Measurements from ENCODE around the gene CPNE5. TPM values are rescaled to one million over a fixed set of nuclear protein-coding genes. Genes with fewer than 3 reads are reported as not detected.

The CPNE5 gene
- total and polyA plus RNA-seq, 2 donors (not counting 1 experiment from before 2014, with no cell fraction given) = 0.02 TPM; not detected in 1

DNA sequence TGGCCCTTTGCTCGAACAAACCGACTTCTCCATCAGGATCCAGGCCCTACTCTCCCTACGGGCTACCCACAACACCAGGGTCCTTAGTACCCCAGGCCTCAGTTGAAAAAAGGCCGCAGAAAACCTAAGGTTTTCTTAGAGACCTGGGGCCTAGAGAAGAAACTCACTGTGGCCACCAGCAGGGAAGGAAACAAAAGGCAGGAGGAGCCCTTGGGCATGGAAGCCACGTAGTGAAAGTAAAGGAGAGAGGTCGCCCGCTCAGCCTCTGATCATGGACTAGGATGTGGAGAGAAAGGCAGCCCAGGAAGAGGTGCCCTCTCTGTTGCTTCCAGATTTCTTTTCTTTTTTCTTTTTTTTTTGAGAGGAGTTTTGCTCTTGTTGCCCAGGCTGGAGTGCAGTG is 31.5 kb downstream of the CPNE5 start:
- Histone ChIP-seq H3K4me3 (replicated peaks in 1 of 4; ENCODE audit: control extremely low read depth in 1 of 4, insufficient read depth in 1 of 4, low read depth in 3 of 4, low read length in 4 of 4) (no peak overlapping the region), H4K20me1 (ENCODE audit: control insufficient read depth, extremely low read depth, insufficient read depth, low read length) (no peaks in the 10 kb centered on the region), H3K4me1 (ENCODE audit: control insufficient read depth, extremely low read depth, insufficient read depth, low read length) (no peaks in the 10 kb centered on the region), H3K36me3 (ENCODE audit: control insufficient read depth, insufficient read depth, low read length) (no peaks in the 10 kb centered on the region), H3K79me2 (ENCODE audit: control insufficient read depth, insufficient read depth, low read length) (no peaks in the 10 kb centered on the region), H3K9ac (ENCODE audit: insufficient read depth, low read length) (no peak overlapping the region), H3K27me3 (ENCODE audit: control insufficient read depth, insufficient read depth, low read length) (peaks cover 18% of the 10 kb centered on the region), H3K27ac (ENCODE audit: insufficient read depth, low read length) (no peak overlapping the region), H3K9me3 (ENCODE audit: control insufficient read depth, insufficient read depth, low read depth, low read length) (no peaks in the 10 kb centered on the region), H3K4me2 (ENCODE audit: extremely low read depth, insufficient read depth, low read length) (no peak overlapping the region), H2AFZ (ENCODE audit: low read length) (no peak overlapping the region)
- no peak for DNase-seq (ENCODE audit: low read depth in 2 of 2)
- no peak for TF ChIP-seq EZH2 (IDR thresholded peaks at IDR 0.05; ENCODE audit: low read length, missing control alignments)
- TF ChIP-seq, protein P1, sequence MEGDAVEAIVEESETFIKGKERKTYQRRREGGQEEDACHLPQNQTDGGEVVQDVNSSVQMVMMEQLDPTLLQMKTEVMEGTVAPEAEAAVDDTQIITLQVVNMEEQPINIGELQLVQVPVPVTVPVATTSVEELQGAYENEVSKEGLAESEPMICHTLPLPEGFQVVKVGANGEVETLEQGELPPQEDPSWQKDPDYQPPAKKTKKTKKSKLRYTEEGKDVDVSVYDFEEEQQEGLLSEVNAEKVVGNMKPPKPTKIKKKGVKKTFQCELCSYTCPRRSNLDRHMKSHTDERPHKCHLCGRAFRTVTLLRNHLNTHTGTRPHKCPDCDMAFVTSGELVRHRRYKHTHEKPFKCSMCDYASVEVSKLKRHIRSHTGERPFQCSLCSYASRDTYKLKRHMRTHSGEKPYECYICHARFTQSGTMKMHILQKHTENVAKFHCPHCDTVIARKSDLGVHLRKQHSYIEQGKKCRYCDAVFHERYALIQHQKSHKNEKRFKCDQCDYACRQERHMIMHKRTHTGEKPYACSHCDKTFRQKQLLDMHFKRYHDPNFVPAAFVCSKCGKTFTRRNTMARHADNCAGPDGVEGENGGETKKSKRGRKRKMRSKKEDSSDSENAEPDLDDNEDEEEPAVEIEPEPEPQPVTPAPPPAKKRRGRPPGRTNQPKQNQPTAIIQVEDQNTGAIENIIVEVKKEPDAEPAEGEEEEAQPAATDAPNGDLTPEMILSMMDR (conservative IDR thresholded peaks at IDR 0.05 in 1 of 2, IDR thresholded peaks at IDR 0.05 in 1 of 2; ENCODE audit: low read depth in 1 of 2, low read length in 2 of 2) = no peak

DNA sequence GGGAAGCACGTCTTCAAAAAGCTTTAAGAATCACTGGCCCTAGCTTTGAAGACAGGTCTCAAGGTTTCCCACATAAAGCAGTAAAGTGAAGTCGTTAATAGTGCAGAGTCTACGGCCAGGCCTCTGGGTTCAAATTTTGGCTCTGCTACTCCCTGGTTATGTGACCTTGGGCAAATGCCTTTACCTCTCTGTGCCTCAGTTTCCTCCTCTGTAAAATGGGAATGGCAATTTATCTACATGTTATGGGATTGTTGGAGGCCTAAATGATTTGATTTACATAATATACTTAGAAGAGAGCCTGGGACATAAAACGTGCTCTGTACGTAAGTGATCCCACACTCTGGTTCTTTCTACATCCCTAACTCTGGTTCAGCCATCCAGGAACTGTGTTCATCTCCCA is 32.1 kb downstream of the CPNE5 start:
- TF ChIP-seq EZH2 (IDR thresholded peaks at IDR 0.05; ENCODE audit: low read length, missing control alignments) = no peak
- TF ChIP-seq, protein P1 (conservative IDR thresholded peaks at IDR 0.05 in 1 of 2, IDR thresholded peaks at IDR 0.05 in 1 of 2; ENCODE audit: low read depth in 1 of 2, low read length in 2 of 2) = no peak
- Histone ChIP-seq H3K4me2 (ENCODE audit: extremely low read depth, insufficient read depth, low read length) (no peak overlapping the region), H3K9me3 (ENCODE audit: control insufficient read depth, insufficient read depth, low read depth, low read length) (no peaks in the 10 kb centered on the region), H3K9ac (ENCODE audit: insufficient read depth, low read length) (no peak overlapping the region), H3K36me3 (ENCODE audit: control insufficient read depth, insufficient read depth, low read length) (no peaks in the 10 kb centered on the region), H3K27me3 (ENCODE audit: control insufficient read depth, insufficient read depth, low read length) (peaks cover 13% of the 10 kb centered on the region), H3K79me2 (ENCODE audit: control insufficient read depth, insufficient read depth, low read length) (no peaks in the 10 kb centered on the region), H3K27ac (ENCODE audit: insufficient read depth, low read length) (no peak overlapping the region), H2AFZ (ENCODE audit: low read length) (no peak overlapping the region), H3K4me1 (ENCODE audit: control insufficient read depth, extremely low read depth, insufficient read depth, low read length) (no peaks in the 10 kb centered on the region), H3K4me3 (replicated peaks in 1 of 4; ENCODE audit: control extremely low read depth in 1 of 4, insufficient read depth in 1 of 4, low read depth in 3 of 4, low read length in 4 of 4) (no peak overlapping the region), H4K20me1 (ENCODE audit: control insufficient read depth, extremely low read depth, insufficient read depth, low read length) (no peaks in the 10 kb centered on the region)
- DNase-seq (ENCODE audit: low read depth in 2 of 2) = no peak

DNA sequence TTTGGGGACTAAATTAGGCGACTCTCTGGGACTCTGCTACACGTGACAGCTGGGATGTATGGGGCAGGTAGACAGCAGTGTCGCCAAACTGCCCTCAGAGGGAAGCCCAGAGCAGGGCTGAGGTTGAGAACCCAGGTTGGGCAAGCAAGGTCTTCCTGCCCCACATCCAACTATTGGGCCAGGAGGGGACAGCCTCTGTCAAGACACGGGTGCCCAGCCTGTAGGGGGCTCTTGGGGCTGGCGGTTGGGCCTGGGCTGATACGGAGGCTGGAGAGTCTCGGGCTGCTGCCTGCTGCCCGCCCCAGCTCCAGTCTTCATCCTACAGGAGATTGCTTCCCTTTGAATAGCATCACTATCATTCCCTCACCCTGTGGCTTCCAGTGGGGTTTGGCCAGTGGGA is 33.3 kb downstream of the CPNE5 start:
- no peak overlapping the region for H3K27ac ChIP-seq (ENCODE audit: insufficient read depth, low read length)
- no peaks in the 10 kb centered on the region for H3K36me3 ChIP-seq (ENCODE audit: control insufficient read depth, insufficient read depth, low read length)
- no peak overlapping the region for H3K9ac ChIP-seq (ENCODE audit: insufficient read depth, low read length)
- no peaks in the 10 kb centered on the region for H3K9me3 ChIP-seq (ENCODE audit: control insufficient read depth, insufficient read depth, low read depth, low read length)
- no peak overlapping the region for H2AFZ ChIP-seq (ENCODE audit: low read length)
- H3K4me3 ChIP-seq (replicated peaks in 1 of 4; ENCODE audit: control extremely low read depth in 1 of 4, insufficient read depth in 1 of 4, low read depth in 3 of 4, low read length in 4 of 4) = no peak overlapping the region
- TF ChIP-seq, protein P1 (conservative IDR thresholded peaks at IDR 0.05 in 1 of 2, IDR thresholded peaks at IDR 0.05 in 1 of 2; ENCODE audit: low read depth in 1 of 2, low read length in 2 of 2) = no peak
- TF ChIP-seq EZH2 (IDR thresholded peaks at IDR 0.05; ENCODE audit: low read length, missing control alignments) = no peak
- H3K79me2 ChIP-seq (ENCODE audit: control insufficient read depth, insufficient read depth, low read length) = no peaks in the 10 kb centered on the region
- H3K4me2 ChIP-seq (ENCODE audit: extremely low read depth, insufficient read depth, low read length) = no peak overlapping the region
- peaks cover 13% of the 10 kb centered on the region for H3K27me3 ChIP-seq (ENCODE audit: control insufficient read depth, insufficient read depth, low read length)
- DNase-seq (ENCODE audit: low read depth in 2 of 2) = no peak
- H4K20me1 ChIP-seq (ENCODE audit: control insufficient read depth, extremely low read depth, insufficient read depth, low read length) = no peaks in the 10 kb centered on the region
- no peaks in the 10 kb centered on the region for H3K4me1 ChIP-seq (ENCODE audit: control insufficient read depth, extremely low read depth, insufficient read depth, low read length)
